ENCODE measurements around the gene TUBB3.

GRCh38 chr16:89982318-89982717 is 59.2 kb downstream of the TUBB3 start:
- TF ChIP-seq POLR2AphosphoS5 (IDR thresholded peaks at IDR 0.05) (no peak), POLR2A (IDR thresholded peaks at IDR 0.05) (no peak), CTCF (IDR thresholded peaks at IDR 0.05) (no peak)

Data from gastroesophageal sphincter (tissue), 3 donors.